ENCODE measurements around the gene DLGAP3.
A peak's percentile ranks its signal among the peaks of the same experiment; 100 is the strongest.

The DLGAP3 gene

DNA sequence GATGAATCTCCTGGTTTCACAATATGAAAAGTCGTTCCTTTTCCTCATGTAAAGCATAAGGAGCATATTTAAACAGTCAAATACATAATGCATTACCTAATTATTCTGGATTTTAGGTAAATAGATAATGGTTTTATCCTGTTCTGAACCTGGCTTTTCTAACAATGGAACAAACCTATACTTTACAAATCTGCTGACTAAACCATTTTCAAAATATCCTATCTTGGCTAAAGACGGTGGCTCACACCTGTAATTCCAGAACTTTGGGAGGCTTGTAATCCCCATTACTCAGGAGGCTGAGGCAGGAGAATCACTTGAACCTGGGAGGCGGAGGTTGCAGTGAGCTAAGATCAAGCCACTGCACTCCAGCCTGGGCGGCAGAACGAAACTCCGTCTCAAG lies 72.8 kb downstream of the DLGAP3 start:
- no peak overlapping the region for H3K4me3 ChIP-seq (ENCODE audit: low read length)
- no peak for DNase-seq (ENCODE audit: low read depth)
- TF ChIP-seq, protein P1, sequence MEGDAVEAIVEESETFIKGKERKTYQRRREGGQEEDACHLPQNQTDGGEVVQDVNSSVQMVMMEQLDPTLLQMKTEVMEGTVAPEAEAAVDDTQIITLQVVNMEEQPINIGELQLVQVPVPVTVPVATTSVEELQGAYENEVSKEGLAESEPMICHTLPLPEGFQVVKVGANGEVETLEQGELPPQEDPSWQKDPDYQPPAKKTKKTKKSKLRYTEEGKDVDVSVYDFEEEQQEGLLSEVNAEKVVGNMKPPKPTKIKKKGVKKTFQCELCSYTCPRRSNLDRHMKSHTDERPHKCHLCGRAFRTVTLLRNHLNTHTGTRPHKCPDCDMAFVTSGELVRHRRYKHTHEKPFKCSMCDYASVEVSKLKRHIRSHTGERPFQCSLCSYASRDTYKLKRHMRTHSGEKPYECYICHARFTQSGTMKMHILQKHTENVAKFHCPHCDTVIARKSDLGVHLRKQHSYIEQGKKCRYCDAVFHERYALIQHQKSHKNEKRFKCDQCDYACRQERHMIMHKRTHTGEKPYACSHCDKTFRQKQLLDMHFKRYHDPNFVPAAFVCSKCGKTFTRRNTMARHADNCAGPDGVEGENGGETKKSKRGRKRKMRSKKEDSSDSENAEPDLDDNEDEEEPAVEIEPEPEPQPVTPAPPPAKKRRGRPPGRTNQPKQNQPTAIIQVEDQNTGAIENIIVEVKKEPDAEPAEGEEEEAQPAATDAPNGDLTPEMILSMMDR (conservative IDR thresholded peaks at IDR 0.05; ENCODE audit: low read length): no peak

DNA sequence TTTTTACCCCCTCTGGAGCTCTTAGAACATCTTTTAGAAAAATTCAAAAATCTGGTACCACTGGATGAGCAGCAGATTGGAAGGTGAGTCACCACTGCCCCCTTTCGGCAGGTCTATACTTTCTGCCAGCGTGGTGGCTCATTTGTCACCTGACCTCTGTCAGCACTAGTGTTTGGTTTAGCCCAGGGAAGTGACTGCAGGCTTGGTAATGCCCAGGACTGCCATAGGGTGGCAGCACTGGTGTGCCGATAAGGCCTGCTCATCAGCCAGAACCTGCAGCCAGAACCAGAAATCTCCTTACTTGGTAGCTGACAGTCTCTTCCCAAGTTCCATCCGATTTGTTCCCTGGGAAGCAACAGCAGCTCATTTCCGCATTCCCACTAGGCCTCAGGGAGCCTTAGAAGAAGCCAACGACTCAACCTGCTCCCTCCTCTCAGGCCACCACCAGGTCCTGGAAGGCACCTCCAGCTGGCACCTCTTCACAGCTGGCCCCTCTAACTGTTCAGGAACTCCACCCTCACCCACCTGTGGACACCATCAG lies 76.7 kb downstream of the DLGAP3 start:
- no peak overlapping the region for H3K4me3 ChIP-seq (ENCODE audit: low read length)

DNA sequence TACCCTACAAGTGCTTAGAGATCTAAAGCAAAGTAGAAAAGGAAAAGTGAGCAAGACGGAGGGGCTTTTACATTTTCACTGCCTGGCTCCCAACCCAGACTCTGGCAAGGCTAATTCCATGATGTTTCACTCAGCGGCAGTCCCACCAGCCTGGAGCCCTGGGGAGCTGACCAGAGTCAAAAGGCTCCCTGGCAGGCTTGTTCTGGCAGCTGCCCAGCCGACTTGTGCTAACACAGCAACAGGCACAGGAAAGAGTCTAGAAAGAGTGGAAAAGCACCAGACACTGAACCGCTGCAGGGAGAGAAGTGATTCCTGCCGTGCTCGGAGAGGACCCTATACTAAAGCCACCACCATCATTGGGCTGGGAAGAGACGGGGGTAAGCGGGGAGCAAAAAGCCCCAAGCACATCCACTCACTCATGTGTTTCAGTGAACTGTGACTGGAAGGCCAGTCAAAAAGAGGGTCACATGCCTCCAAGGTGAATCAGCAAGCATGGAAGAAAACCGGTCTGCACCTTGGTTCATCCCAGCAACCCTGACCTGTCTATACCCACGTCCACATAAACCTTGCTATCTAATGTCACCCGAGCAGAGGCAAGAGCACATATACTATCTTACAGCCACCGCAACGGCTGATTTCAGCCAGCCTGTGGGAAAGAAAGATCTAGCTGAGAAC lies 77.9 kb downstream of the DLGAP3 start:
- DNase-seq (ENCODE audit: low read depth): no peak
- TF ChIP-seq, protein P1 (conservative IDR thresholded peaks at IDR 0.05; ENCODE audit: low read length): no peak
- no peak overlapping the region for H3K4me3 ChIP-seq (ENCODE audit: low read length)

More for the DNA sequence above, 76.7 kb downstream of the DLGAP3 start:
- peak; percentile 92 for DNase-seq (ENCODE audit: low read depth)
- TF ChIP-seq, protein P1 (conservative IDR thresholded peaks at IDR 0.05; ENCODE audit: low read length): peak; percentile 86

DNA sequence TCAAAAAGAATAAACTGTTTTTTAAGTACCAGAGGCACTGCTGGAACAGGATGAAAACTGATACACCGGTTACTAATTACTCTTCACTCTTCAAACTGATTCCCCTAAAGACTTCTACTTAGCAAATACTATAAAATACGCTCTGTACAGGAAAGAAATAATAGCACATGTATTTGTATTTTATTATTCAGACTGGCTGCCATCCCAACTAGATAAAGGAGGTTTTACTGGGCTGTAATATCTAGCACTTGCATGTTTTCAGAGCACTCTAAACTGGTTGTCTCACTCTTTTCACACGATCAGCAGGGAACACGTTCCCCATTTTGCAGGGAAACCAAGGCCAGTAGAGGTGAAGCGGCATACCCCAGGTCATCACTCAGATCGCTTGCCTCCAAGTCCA lies 79.1 kb downstream of the DLGAP3 start:
- TF ChIP-seq, protein P1 (conservative IDR thresholded peaks at IDR 0.05; ENCODE audit: low read length): no peak
- no peak overlapping the region for H3K4me3 ChIP-seq (ENCODE audit: low read length)
- no peak for DNase-seq (ENCODE audit: low read depth)

DNA sequence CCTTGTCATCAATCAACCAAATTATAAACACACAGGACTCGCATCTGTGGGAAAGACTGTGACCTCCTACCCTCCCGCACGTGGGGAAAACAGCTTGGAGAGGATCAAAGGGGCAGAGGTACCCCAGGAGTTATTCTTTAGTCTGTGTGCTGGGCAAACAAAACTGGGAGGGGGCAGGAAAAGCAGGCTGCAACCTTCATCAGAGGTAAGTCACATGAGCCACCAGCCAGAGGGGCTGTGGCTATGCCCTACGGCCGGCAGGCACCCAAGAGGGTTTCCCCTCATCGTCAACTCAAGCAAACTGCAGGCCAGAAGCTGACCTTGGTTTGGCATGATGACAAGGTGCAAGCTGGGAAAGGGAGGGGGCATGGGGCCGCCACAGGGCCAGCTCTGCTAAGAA lies 82.4 kb downstream of the DLGAP3 start:
- TF ChIP-seq, protein P1 (conservative IDR thresholded peaks at IDR 0.05; ENCODE audit: low read length): no peak
- no peak overlapping the region for H3K4me3 ChIP-seq (ENCODE audit: low read length)
- no peak for DNase-seq (ENCODE audit: low read depth)

DNA sequence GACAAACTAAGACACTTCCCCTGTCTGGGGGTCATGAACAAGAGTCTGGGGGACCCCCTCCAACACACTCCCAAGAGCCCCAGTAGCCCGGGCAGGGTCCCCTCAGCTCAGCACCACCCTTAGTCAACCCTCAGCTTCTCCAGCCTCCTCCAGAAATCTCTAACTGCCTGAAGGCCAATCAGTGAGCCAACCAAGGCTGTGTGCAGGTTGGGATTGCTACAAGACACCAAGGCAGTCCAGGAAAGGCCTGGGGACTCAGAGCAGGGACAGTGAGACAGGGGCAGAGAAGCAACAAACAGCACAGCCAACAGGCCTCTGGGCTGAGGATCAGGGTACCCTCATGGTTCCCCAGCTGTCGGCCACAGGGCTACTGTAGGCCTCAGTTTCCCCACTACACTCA lies 83.2 kb downstream of the DLGAP3 start:
- TF ChIP-seq, protein P1 (conservative IDR thresholded peaks at IDR 0.05; ENCODE audit: low read length): no peak
- DNase-seq (ENCODE audit: low read depth): no peak
- no peak overlapping the region for H3K4me3 ChIP-seq (ENCODE audit: low read length)

Measured in AG10803 (cell line).